GM23248 (cell line): ENCODE data around the gene PTGES2.

Experiments
- EZH2 ChIP-seq: fragments of 200-600 bp; sonication (generic); IDR thresholded peaks from 2 replicates; pipeline ENCODE4 v1.6.1; 2018; ENCODE audit warnings: antibody characterized with exemption, mild to moderate bottlenecking; ENCODE audit not compliant: insufficient read depth, poor library complexity, severe bottlenecking
- EZH2phosphoT487 ChIP-seq: fragments of 200-600 bp; sonication (generic); IDR thresholded peaks from 2 replicates; pipeline ENCODE4 v1.6.1; 2018; ENCODE audit warnings: antibody characterized with exemption, moderate library complexity, mild to moderate bottlenecking, low read depth; ENCODE audit not compliant: insufficient read depth

DNA sequence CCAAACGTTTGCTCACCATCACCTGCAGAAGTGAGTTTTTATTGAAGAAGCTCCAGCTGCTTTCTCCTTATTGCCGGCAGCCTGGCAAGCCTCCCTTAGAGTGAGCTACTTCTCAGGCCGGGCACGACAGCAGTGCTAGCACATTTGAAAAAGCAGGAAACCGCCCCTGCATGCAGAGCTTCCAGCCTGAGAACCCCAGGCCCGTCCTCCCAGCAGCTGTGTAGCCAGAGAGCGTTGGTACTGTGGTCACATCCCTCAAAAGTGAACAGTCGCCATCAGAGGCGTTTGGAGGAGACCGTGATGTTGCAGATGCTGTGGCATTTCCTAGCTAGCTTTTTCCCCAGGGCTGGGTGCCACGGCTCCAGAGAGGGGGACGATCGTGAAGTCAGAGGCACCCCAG, 36.0 kb downstream of the PTGES2 start:
- no peak for TF ChIP-seq EZH2
- TF ChIP-seq EZH2phosphoT487: no peak
